Endodermal cell (in vitro differentiated cells): ENCODE measurements around the gene EPS15. TPM values are rescaled to one million over a fixed set of nuclear protein-coding genes. Genes with fewer than 3 reads are reported as not detected.
"Not testable (repeated sequence)": the region's sequence is repeated elsewhere in the genome, so short reads cannot be mapped to it uniquely, and the experiment has no call there.

Source experiments
- DNase-seq: peaks from one replicate; pipeline ENCODE4 v3.0.0-alpha.2; 2017
- H3K27ac ChIP-seq: 2 replicates; pipeline ENCODE4 v1.5.1; 2013; ENCODE audit warnings: mild to moderate bottlenecking, low read depth, low read length, moderate library complexity
- H3K27me3 ChIP-seq: 2 replicates; pipeline ENCODE4 v1.6.1; 2013; ENCODE audit warnings: mild to moderate bottlenecking, low read length, moderate library complexity; ENCODE audit not compliant: insufficient read depth, control insufficient read depth, poor library complexity, severe bottlenecking
- H3K36me3 ChIP-seq: 2 replicates; pipeline ENCODE4 v1.7.0; 2013; ENCODE audit warnings: mild to moderate bottlenecking, low read length, moderate library complexity; ENCODE audit not compliant: control insufficient read depth, insufficient read depth
- H3K4me1 ChIP-seq: one replicate; pipeline ENCODE4 v1.7.0; 2013; ENCODE audit warnings: low read length; ENCODE audit not compliant: control insufficient read depth, insufficient read depth
- H3K4me3 ChIP-seq: 2 replicates; pipeline ENCODE4 v1.5.1; 2013; ENCODE audit warnings: mild to moderate bottlenecking, low read length, moderate library complexity
- H3K9ac ChIP-seq: 2 replicates; pipeline ENCODE4 v1.6.1; 2013; ENCODE audit warnings: mild to moderate bottlenecking, low read length, moderate library complexity; ENCODE audit not compliant: poor library complexity, severe bottlenecking; ENCODE audit errors: extremely low read depth
- H3K9me3 ChIP-seq: 2 replicates; pipeline ENCODE4 v1.6.1; 2013; ENCODE audit warnings: mild to moderate bottlenecking, low read length, moderate library complexity; ENCODE audit not compliant: control insufficient read depth
- H3K27ac Mint-ChIP-seq: 2 replicates; pipeline ENCODE4 v1.8.0; 2020; ENCODE audit warnings: mixed read lengths
- H3K27me3 Mint-ChIP-seq: 2 replicates; pipeline ENCODE4 v1.8.0; 2021; ENCODE audit warnings: mild to moderate bottlenecking, mixed read lengths; ENCODE audit not compliant: insufficient read depth
- H3K36me3 Mint-ChIP-seq: 2 replicates; pipeline ENCODE4 v1.8.0; 2020; ENCODE audit warnings: low read depth, mixed read lengths
- H3K4me1 Mint-ChIP-seq: 2 replicates; pipeline ENCODE4 v1.8.0; 2020; ENCODE audit warnings: mixed read lengths
- H3K4me3 Mint-ChIP-seq: 2 replicates; pipeline ENCODE4 v1.8.0; 2020; ENCODE audit warnings: mild to moderate bottlenecking, moderate library complexity, mixed read lengths
- H3K9me3 Mint-ChIP-seq: 2 replicates; pipeline ENCODE4 v1.8.0; 2020; ENCODE audit warnings: mild to moderate bottlenecking, mixed read lengths
- CTCF ChIP-seq: fragments of 200-600 bp; sonication (generic); conservative IDR thresholded peaks from 2 replicates; pipeline ENCODE4 v1.5.0; 2021; ENCODE audit warnings: antibody characterized with exemption, mild to moderate bottlenecking
- WGBS, 2 experiments: methylation state at CpG; one replicate each; pipeline versions ENCODE4 v1.1.5 to v1.1.7; 2013; ENCODE audit warnings: missing lambda C conversion rate in 2 of 2, mixed read lengths in 1 of 2; ENCODE audit not compliant: insufficient coverage in 1 of 2, insufficient read length in 1 of 2; 5-methylcytosine and 5-hydroxymethylcytosine counted together
- total RNA-seq, 2 donors: library from RNA; stranded (reverse); fragmentation: NEBNext Ultra II Directional in 1 of 2; extraction: Animal tissue kit (Norgen Biotek cat#: 25700) in 1 of 2; gene quantifications; 2 replicates in 1 of 2; 3 replicates in 1 of 2; pipeline ENCODE4 v1.2.1, GENCODE V29; 2021

Gene EPS15
- total RNA-seq, 2 donors from 2014 or later, result 45.0 to 46.9 TPM

- H3K27ac ChIP-seq, H3K4me1 ChIP-seq, DNase-seq, H3K4me3 Mint-ChIP-seq, H3K27me3 Mint-ChIP-seq, H3K9ac ChIP-seq, H3K27me3 ChIP-seq, H3K4me1 Mint-ChIP-seq, H3K27ac Mint-ChIP-seq: not testable (repeated sequence)
- peaks cover 37% of the 10 kb centered on the region for H3K9me3 ChIP-seq
- peaks cover 63% of the 10 kb centered on the region for H3K36me3 Mint-ChIP-seq
- peaks cover 58% of the 10 kb centered on the region for H3K9me3 Mint-ChIP-seq
- WGBS, 2 experiments, result 80 to 98% methylated on average over 1 to 5 of the region's 5 CpGs
- H3K36me3 ChIP-seq, result peaks cover 34% of the 10 kb centered on the region
- peak overlapping the region; percentile 12 for H3K4me3 ChIP-seq
Measured at GRCh38 chr1:51386259-51386658, 132.8 kb downstream of the EPS15 start.

DNA sequence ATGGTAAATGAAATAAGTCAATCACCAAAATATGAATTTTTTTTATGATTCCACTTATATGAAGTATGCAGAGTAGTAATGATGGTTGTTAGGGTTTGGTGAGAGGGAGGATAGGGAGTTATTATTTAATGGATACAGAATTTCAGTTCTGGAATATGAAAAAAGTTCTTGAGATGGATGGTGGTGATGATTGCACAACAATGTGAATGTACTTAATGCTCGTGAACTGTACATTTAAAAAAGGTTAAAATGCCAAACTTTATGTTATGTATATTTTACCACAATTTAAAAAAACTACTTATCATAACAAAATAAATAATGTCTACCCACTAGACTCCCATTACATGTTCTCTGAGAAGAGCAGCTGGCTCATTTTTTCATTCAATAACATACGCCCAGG, 133.3 kb downstream of the EPS15 start:
- no peak overlapping the region for H3K4me3 Mint-ChIP-seq
- peaks cover 59% of the 10 kb centered on the region for H3K9me3 Mint-ChIP-seq
- Histone ChIP-seq H3K9ac (no peak overlapping the region), H3K4me1 (no peaks in the 10 kb centered on the region), H3K4me3 (peak overlapping the region; percentile 12), H3K9me3 (peaks cover 37% of the 10 kb centered on the region), H3K27ac (no peak overlapping the region), H3K36me3 (peaks cover 34% of the 10 kb centered on the region), H3K27me3 (no peaks in the 10 kb centered on the region)
- DNase-seq, result no peak
- H3K36me3 Mint-ChIP-seq, result peaks cover 67% of the 10 kb centered on the region
- no peak for TF ChIP-seq CTCF
- WGBS, 2 experiments, result 100% methylated on average over 1 to 2 of the region's 2 CpGs
- H3K4me1 Mint-ChIP-seq, result no peaks in the 10 kb centered on the region
- H3K27ac Mint-ChIP-seq, result no peak overlapping the region
- no peaks in the 10 kb centered on the region for H3K27me3 Mint-ChIP-seq

DNA sequence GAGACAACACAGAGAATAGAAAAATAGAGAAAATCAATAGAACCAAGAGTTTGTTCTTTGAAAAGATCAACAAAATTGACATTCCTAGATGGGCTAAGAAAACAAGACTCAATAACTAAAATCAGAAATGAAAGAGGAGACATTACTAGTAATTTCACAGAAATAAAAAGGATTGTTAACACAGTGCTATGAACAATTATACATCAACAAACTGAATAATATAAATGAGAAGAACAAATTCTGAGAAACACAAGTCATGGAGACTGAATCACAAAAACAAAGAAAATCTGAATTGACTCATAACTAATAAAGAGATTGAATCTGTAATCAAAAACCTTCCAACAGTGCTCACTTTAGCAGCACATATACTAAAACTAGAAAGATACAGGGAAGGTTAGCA, 137.1 kb downstream of the EPS15 start:
- Histone ChIP-seq H3K4me3 (no peak overlapping the region), H3K4me1 (no peaks in the 10 kb centered on the region), H3K9me3 (peaks cover 56% of the 10 kb centered on the region), H3K9ac (no peak overlapping the region), H3K27ac (no peak overlapping the region), H3K27me3 (no peaks in the 10 kb centered on the region), H3K36me3 (peaks cover 50% of the 10 kb centered on the region)
- Mint-ChIP-seq H3K36me3 (peaks cover 83% of the 10 kb centered on the region), H3K27me3 (no peaks in the 10 kb centered on the region), H3K4me3 (no peak overlapping the region), H3K27ac (no peak overlapping the region), H3K9me3 (peaks cover 59% of the 10 kb centered on the region), H3K4me1 (no peaks in the 10 kb centered on the region)
- DNase-seq, result no peak
- TF ChIP-seq CTCF, result no peak

GRCh38 chr1:51380936-51381335, 138.1 kb downstream of the EPS15 start:
- H3K4me1 Mint-ChIP-seq, result no peaks in the 10 kb centered on the region
- H3K4me1 ChIP-seq, result no peaks in the 10 kb centered on the region
- no peaks in the 10 kb centered on the region for H3K27me3 Mint-ChIP-seq

More at GRCh38 chr1:51380936-51381335, 138.1 kb downstream of the EPS15 start:
- 78 to 95% methylated on average over 1 of the region's 1 CpG for WGBS, 2 experiments
- Mint-ChIP-seq H3K4me3 (no peak overlapping the region), H3K9me3 (peaks cover 54% of the 10 kb centered on the region), H3K27ac (no peak overlapping the region), H3K36me3 (peaks cover 84% of the 10 kb centered on the region)
- DNase-seq, result no peak
- H3K27ac ChIP-seq, result no peak overlapping the region
- no peak overlapping the region for H3K4me3 ChIP-seq
- peaks cover 58% of the 10 kb centered on the region for H3K9me3 ChIP-seq
- TF ChIP-seq CTCF, result no peak
- no peak overlapping the region for H3K9ac ChIP-seq
- no peaks in the 10 kb centered on the region for H3K27me3 ChIP-seq
- peaks cover 50% of the 10 kb centered on the region for H3K36me3 ChIP-seq
